Skeletal muscle tissue (tissue), 4 donors: ENCODE results near the gene SPATA2L. TPM values are rescaled to one million over a fixed set of nuclear protein-coding genes. Genes with fewer than 3 reads are reported as not detected.
A peak's percentile ranks its signal among the peaks of the same experiment; 100 is the strongest.
"Not testable (repeated sequence)": the region's sequence is repeated elsewhere in the genome, so short reads cannot be mapped to it uniquely, and the experiment has no call there.

Source experiments
- H3K27ac ChIP-seq: one replicate; pipeline ENCODE4 v1.7.0; 2013; ENCODE audit warnings: mild to moderate bottlenecking, low read depth, low read length, inconsistent platforms
- H3K27me3 ChIP-seq, 3 donors: one replicate each; pipeline ENCODE4 v1.7.0; 2013; ENCODE audit warnings: low read length in 3 of 3; ENCODE audit not compliant: control insufficient read depth in 3 of 3, insufficient read depth in 3 of 3
- H3K36me3 ChIP-seq, 3 donors: one replicate each; pipeline ENCODE4 v1.7.0; 2013; ENCODE audit warnings: low read length in 3 of 3; ENCODE audit not compliant: control insufficient read depth in 3 of 3, insufficient read depth in 3 of 3
- H3K4me1 ChIP-seq, 3 donors: one replicate each; pipeline ENCODE4 v1.7.0; 2013; ENCODE audit warnings: low read length in 3 of 3, mild to moderate bottlenecking in 3 of 3; ENCODE audit not compliant: control insufficient read depth in 3 of 3, insufficient read depth in 3 of 3
- H3K4me3 ChIP-seq, 3 donors: one replicate each; pipeline ENCODE4 v1.7.0; 2013; ENCODE audit warnings: low read length in 3 of 3
- H3K9ac ChIP-seq, 3 donors: one replicate each; pipeline ENCODE4 v1.7.0; 2013; ENCODE audit warnings: low read length in 3 of 3, mild to moderate bottlenecking in 3 of 3, moderate library complexity in 2 of 3, low read depth in 1 of 3
- H3K9me3 ChIP-seq, 3 donors: one replicate each; pipeline ENCODE4 v1.7.0; 2013; ENCODE audit warnings: low read length in 3 of 3; ENCODE audit not compliant: control insufficient read depth in 3 of 3
- total RNA-seq: library from RNA; depleted of rRNA; stranded (reverse); fragments of >200 nt; gene quantifications from one replicate; pipeline ENCODE4 v1.2.3, GENCODE V29; 2014
- donor health status: Osteomylitis.

Gene SPATA2L
- total RNA-seq, 1 donor from 2014 or later, result 6.8 TPM

DNA sequence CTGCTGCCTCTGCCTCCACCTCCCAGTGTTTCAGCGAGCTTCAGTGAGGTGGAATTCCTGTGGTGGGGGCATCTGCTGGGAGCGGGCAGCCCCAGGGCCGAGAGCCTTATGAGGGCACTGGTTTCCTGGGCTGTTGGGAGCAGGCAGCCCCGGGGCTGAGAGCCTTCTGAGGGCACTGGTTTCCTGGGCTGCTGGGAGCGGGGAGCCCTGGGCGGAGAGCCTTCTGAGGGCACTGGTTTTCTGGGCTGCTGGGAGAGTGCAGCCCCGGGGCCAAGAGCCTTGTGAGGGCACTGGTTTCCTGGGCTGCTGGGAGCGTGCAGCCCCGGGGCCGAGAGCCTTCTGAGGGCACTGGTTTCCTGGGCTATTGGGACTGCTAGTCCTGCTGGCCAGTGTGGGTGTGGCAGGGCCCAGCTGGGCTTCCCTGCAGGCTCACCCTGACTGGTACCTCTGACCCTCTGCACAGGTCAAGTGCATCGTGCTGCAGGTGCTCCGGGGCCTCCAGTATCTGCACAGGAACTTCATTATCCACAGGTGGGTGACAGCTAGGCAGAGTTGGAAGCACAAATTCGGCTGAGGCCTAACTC lies 9.4 kb downstream of the SPATA2L start:
- Histone ChIP-seq H3K27me3 (no peaks in the 10 kb centered on the region), H3K9me3 (no peaks in the 10 kb centered on the region), H3K4me3 (no peak overlapping the region), H3K9ac (no peak overlapping the region), H3K36me3 (peaks cover 19 to 45% (median 29%) of the 10 kb centered on the region in 3 donors), H3K4me1 (peaks cover 7 to 15% (median 14%) of the 10 kb centered on the region in 3 donors), H3K27ac (no peak overlapping the region)

DNA sequence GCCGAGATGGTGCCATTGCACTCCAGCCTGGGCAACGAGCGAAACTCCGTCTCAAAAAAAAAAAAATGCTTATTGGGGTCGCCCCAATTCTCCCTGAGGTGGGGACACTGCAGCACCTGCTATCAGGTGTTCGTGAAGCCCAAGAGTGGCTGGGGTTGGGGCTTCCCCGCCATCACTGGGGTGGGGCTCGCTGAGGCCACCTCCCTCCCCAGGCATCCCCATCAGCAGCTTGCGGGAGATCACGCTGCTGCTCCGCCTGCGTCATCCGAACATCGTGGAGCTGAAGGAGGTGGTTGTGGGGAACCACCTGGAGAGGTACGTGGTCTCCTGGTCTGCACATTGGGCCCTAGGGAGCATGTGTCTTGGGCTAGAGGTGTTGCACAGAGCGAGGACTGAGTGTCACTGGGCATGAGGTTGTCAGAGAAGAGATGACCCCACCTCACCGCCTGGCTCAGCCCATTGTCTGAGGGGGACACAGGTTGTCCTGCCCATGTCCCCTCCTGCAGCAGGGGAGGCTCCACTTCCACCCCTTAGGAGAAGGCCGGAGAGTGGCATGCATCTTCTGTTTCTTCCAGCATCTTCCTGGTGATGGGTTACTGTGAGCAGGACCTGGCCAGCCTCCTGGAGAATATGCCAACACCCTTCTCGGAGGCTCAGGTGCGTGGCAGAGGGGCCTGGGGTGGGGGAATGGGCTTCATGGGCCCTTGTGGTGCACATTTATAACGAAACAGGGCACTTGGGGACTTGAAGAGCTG lies 10.1 kb downstream of the SPATA2L start:
- Histone ChIP-seq H3K4me1 (peaks cover 9 to 14% (median 14%) of the 10 kb centered on the region in 3 donors), H3K4me3 (no peak overlapping the region), H3K9ac (no peak overlapping the region), H3K9me3 (no peaks in the 10 kb centered on the region), H3K27ac (no peak overlapping the region), H3K27me3 (no peaks in the 10 kb centered on the region), H3K36me3 (peaks cover 19 to 45% (median 29%) of the 10 kb centered on the region in 3 donors)

DNA sequence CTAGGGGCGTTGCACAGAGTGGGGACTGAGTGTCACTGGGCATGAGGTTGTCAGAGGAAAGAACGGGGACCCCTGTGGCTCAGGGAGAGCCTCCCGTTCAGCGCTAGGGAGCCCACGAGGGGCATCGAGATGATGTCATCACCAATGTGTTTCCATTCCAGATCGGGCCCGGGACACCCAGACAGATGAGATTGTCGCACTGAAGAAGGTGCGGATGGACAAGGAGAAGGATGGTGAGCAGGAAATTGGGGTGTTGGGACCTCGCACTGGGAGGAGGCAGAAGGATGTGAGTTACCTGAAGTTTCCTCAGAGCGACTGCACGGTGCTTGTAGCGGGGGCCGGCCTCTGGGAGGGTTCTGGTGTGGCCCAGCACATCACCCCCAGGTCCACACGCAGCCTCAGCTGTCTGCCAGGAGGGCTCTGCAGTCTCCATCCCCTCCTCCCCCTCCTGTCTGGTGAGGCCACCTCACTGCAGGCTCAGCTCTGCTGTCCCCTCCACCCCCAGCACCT lies 11.1 kb downstream of the SPATA2L start:
- Histone ChIP-seq H3K4me3 (no peak overlapping the region), H3K27me3 (no peaks in the 10 kb centered on the region), H3K4me1 (peaks cover 9 to 14% (median 14%) of the 10 kb centered on the region in 3 donors), H3K9ac (no peak overlapping the region), H3K36me3 (peaks cover 19 to 43% (median 26%) of the 10 kb centered on the region in 3 donors), H3K27ac (no peak overlapping the region), H3K9me3 (no peaks in the 10 kb centered on the region)

DNA sequence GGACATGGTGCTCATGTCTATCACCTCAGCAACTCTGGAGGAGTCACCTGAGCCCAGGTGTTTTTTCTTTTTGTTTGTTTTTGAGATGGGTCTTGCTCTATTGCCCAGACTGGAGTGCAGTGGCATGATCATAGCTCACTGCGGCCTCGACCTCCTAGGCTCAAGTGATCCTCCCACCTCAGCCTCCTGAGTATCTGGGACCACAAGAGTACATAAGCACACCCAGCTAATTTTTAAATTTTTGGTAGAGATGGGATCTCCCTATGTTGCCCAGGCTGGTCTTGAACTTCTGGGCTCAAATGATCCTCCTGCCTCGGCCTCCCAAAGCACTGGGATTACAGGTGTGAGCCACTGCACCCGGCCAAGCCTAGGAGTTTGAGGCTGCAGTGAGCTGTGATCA lies 11.9 kb downstream of the SPATA2L start:
- not testable (repeated sequence) for H3K27me3 ChIP-seq, H3K27ac ChIP-seq, H3K9me3 ChIP-seq, H3K4me3 ChIP-seq, H3K9ac ChIP-seq
- Histone ChIP-seq H3K36me3 (peaks cover 19 to 37% (median 26%) of the 10 kb centered on the region in 3 donors), H3K4me1 (peaks cover 9 to 14% (median 14%) of the 10 kb centered on the region in 3 donors)

DNA sequence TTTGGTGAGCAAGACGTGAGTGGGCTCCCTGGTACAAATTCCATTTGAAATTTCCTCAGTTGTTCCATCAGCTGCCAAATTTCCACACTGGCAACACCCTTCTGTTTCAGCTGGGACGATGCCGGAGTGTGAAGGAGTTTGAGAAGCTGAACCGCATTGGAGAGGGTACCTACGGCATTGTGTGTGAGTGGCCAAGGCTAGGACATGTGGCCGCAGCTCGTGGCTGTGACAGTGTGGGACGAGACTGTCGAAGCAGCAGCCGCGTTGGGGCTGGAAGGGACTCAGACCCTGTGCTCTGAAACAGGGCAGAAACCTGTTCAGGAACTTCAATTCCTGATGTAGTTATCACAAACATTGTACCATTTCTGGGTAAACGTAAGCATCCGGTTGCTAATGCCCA lies 12.4 kb downstream of the SPATA2L start:
- H3K4me1 ChIP-seq, result peaks cover 9 to 14% (median 14%) of the 10 kb centered on the region in 3 donors
- H3K9me3 ChIP-seq, result no peaks in the 10 kb centered on the region
- no peaks in the 10 kb centered on the region for H3K27me3 ChIP-seq
- H3K27ac ChIP-seq, result no peak overlapping the region
- H3K36me3 ChIP-seq, result peaks cover 19 to 32% (median 23%) of the 10 kb centered on the region in 3 donors
- no peak overlapping the region for H3K4me3 ChIP-seq
- H3K9ac ChIP-seq, result no peak overlapping the region

DNA sequence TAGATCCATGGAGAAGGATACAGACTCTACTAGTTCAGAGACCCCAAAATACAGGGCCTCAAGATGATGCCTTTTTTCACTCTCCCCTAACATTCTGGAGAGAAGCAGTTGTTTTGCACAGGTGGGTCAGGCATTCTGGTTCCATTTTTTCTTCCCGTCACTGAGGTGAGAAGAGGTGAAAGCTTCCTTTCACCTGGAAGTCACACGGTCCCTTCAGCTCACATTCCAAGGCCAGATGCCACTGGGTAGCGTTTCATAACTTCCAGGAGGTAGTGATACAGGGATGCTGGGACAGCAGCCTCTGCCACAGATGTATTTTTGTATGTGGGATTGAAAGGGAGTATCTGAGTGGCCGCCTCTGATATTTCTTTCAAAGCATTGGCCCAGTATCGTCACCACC lies 13.1 kb downstream of the SPATA2L start:
- H3K36me3 ChIP-seq, result peaks cover 16 to 25% (median 21%) of the 10 kb centered on the region in 3 donors
- no peak overlapping the region for H3K9ac ChIP-seq
- H3K4me3 ChIP-seq, result no peak overlapping the region
- H3K4me1 ChIP-seq, result peaks cover 9 to 14% (median 14%) of the 10 kb centered on the region in 3 donors
- H3K27ac ChIP-seq, result no peak overlapping the region
- H3K9me3 ChIP-seq, result no peaks in the 10 kb centered on the region
- no peaks in the 10 kb centered on the region for H3K27me3 ChIP-seq

DNA sequence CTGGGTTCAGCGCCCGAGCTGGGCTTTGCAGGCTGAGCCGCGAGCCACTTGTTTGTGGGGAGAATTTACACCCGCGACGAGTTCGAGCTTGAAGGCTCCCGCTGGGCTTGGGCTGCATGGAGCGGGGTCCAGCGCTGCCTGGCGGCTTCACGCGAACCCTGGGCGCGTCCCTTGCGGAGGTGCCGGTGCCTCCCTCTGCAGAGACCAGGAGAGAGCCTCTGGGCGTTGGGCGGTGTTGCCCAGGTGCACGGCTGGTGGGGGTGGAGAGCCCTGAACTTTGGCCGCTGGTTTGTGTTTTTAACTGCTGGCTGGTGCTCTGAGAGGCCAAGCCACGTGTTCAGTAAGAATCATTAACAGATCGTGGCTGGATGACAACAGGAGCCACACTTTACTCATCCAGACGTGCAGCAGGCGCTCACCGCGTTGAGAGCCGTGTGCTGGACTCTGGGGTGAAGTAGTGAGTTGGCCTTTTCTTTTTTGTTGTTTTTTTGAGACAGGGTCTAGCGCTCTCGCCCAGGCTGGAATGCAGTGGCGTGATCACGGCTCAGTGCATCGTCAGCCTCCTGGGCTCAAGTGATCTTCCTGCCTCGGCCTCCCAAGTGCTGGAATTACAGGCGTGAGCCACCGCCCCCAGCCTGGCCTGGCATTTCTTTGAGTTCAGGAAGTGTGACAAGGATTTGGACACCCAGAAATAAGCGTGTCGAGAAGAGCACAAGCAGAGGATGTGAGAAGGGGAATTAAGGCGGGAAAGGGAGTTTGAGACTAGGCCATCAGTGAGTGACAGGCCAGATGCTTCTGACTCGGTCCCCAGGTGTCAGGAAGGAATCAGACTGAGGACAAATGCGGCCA lies 14.2 kb downstream of the SPATA2L start:
- Histone ChIP-seq H3K9ac (peak overlapping the region; percentile 82 to 84 (median 83)), H3K9me3 (no peaks in the 10 kb centered on the region), H3K27me3 (no peaks in the 10 kb centered on the region), H3K36me3 (peaks cover 13 to 19% (median 18%) of the 10 kb centered on the region in 3 donors), H3K27ac (peak overlapping the region; percentile 68), H3K4me3 (peak overlapping the region; percentile 85 to 93 (median 92)), H3K4me1 (peaks cover 9 to 14% (median 14%) of the 10 kb centered on the region in 3 donors)

DNA sequence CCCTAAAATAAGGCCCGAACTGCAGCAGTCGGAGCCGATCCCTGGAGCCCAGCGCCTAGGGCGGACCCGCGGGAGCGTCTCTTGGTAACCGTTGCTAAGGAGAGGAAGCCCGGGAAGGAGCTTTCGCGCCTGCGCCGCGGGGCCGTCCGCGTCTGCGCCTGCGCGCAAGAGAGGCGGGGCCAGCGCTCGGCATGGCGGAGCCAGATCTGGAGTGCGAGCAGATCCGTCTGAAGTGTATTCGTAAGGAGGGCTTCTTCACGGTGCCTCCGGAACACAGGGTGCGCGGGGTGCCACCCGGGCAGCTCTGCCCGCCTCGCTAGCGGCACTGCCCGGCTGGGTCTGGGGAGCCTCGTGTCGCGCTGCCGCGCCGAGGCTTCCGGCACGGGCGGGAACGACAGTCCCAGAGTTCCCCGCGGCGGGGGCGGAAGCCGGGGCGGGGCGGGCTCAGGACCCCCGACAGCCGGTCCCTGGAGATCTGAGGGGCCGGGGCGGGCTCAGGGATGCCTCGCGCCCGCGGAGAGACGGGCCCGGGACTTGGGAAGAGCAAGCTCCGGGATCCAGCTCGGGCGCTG lies 14.9 kb downstream of the SPATA2L start, which contains the start of gene CDK10:
CDK10 (plus strand) TSS at position 170 of the 572 bp plus-strand sequence; CDS start at position 192, 22 bp downstream.
- Histone ChIP-seq H3K36me3 (peaks cover 12 to 15% (median 13%) of the 10 kb centered on the region in 3 donors), H3K9me3 (no peaks in the 10 kb centered on the region), H3K27ac (peak within 1 kb of the TSS; percentile 68), H3K4me1 (peaks cover 9 to 14% (median 14%) of the 10 kb centered on the region in 3 donors), H3K27me3 (no peaks in the 10 kb centered on the region), H3K9ac (peak within 1 kb of the TSS; percentile 82 to 84 (median 83)), H3K4me3 (peak within 1 kb of the TSS; percentile 85 to 93 (median 92))

DNA sequence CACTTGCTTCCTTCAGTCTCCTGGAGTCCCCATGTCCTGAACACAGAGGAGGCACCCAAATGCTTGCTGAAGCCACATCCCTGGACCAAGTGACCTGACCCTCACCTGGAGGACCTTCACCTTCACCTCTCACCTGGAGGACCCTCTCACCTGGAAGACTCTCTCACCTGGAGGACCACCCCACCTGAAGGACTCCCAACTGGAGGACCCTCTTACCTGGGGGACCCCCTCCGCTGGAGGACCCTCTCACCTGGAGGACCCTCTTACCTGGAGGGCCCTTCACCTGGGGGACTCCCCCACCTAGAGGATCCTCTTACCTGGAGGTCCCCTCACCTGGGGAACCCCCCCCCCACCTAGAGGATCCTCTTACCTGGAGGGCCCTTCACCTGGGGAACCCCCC lies 15.6 kb downstream of the SPATA2L start:
- Histone ChIP-seq H3K27ac (no peak overlapping the region), H3K9me3 (no peaks in the 10 kb centered on the region), H3K27me3 (no peaks in the 10 kb centered on the region), H3K4me1 (peaks cover 9 to 14% (median 14%) of the 10 kb centered on the region in 3 donors), H3K9ac (no peak overlapping the region), H3K36me3 (peaks cover 8 to 11% (median 8%) of the 10 kb centered on the region in 3 donors), H3K4me3 (no peak overlapping the region)
